Adrenal gland (tissue), 5 donors: ENCODE results near the gene PRKCZ.

ENCODE experiments used
- POLR2A ChIP-seq, 2 donors: fragments of 450-650 bp; IDR thresholded peaks; one replicate each; pipeline ENCODE4 v1.6.1; 2017; ENCODE audit warnings: antibody characterized with exemption in 2 of 2, mild to moderate bottlenecking in 2 of 2, moderate library complexity in 1 of 2
- TF ChIP-seq, protein P1 (sequence below), 6 experiments: fragments of 450-650 bp in 4 of 6; fragments of 200-600 bp in 2 of 6; sonication (generic) in 1 of 6; IDR thresholded peaks; 1 replicate in 5 of 6; 2 replicates in 1 of 6; pipeline versions ENCODE4 v1.5.1 to v1.8.0; 2016 to 2021; ENCODE audit warnings: antibody characterized with exemption in 6 of 6, mild to moderate bottlenecking in 2 of 6, moderate library complexity in 1 of 6
- donor health status: DM: no; HTN: no; CAD: no.

GRCh38 chr1:2037314-2037979, 12.8 kb upstream of the PRKCZ start:
- no peak for TF ChIP-seq POLR2A (IDR thresholded peaks at IDR 0.05)
- TF ChIP-seq, protein P1, sequence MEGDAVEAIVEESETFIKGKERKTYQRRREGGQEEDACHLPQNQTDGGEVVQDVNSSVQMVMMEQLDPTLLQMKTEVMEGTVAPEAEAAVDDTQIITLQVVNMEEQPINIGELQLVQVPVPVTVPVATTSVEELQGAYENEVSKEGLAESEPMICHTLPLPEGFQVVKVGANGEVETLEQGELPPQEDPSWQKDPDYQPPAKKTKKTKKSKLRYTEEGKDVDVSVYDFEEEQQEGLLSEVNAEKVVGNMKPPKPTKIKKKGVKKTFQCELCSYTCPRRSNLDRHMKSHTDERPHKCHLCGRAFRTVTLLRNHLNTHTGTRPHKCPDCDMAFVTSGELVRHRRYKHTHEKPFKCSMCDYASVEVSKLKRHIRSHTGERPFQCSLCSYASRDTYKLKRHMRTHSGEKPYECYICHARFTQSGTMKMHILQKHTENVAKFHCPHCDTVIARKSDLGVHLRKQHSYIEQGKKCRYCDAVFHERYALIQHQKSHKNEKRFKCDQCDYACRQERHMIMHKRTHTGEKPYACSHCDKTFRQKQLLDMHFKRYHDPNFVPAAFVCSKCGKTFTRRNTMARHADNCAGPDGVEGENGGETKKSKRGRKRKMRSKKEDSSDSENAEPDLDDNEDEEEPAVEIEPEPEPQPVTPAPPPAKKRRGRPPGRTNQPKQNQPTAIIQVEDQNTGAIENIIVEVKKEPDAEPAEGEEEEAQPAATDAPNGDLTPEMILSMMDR (IDR thresholded peaks at IDR 0.05): no peak
